HG03354 (cell line): ENCODE data around the gene SNED1.

Experiments used
- ATAC-seq: cut with Tn5 transposase; IDR thresholded peaks from one replicate; pipeline ENCODE4 v1.9.1; 2021; ENCODE audit warnings: mild to moderate bottlenecking; ENCODE audit not compliant: unreplicated experiment, poor library complexity, severe bottlenecking

The SNED1 gene

DNA sequence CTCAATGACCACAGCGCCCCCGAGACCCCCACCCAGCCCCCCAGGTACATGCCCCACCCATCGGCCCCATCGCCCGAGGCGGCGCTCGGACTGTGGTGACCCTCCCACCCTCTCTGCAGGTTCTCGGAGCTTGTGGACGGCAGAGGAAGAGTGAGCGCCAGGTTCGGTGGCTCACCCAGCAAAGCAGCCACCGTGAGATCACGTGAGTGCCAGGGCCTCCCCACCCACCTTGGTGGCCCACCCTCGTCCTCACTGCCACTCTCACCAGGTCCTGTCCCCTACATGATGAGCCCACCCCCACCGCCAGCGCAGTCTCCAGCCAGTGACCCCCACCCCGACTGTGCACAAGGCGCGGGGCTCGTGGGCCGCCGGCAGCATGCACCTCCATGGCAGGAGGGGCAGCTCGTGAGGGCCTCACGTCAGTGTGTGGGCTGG lies 73.3 kb downstream of the SNED1 start:
- no peak for ATAC-seq

DNA sequence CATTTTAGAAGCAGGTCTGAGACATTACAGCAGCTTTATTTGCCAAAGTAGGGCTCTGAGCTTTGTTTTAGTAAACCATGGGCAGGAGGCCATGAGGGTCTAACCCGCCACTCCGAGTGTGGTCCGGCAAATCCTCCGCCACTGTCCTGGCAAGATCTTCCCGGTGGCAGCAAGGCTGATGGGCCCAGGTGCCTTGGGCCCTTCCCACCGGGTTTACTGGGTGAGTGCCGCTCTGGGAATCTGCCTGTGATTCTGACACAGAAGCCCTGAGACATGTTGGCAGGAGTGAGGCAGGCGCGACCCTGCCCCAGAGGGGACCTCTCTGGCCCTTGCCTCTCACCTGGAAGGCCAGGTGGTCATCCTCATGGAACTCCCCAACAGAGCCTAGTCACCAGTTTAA lies 73.7 kb downstream of the SNED1 start:
- no peak for ATAC-seq

- ATAC-seq: no peak
Observed at GRCh38 chr2:241072553-241073165, 74.2 kb downstream of the SNED1 start.

DNA sequence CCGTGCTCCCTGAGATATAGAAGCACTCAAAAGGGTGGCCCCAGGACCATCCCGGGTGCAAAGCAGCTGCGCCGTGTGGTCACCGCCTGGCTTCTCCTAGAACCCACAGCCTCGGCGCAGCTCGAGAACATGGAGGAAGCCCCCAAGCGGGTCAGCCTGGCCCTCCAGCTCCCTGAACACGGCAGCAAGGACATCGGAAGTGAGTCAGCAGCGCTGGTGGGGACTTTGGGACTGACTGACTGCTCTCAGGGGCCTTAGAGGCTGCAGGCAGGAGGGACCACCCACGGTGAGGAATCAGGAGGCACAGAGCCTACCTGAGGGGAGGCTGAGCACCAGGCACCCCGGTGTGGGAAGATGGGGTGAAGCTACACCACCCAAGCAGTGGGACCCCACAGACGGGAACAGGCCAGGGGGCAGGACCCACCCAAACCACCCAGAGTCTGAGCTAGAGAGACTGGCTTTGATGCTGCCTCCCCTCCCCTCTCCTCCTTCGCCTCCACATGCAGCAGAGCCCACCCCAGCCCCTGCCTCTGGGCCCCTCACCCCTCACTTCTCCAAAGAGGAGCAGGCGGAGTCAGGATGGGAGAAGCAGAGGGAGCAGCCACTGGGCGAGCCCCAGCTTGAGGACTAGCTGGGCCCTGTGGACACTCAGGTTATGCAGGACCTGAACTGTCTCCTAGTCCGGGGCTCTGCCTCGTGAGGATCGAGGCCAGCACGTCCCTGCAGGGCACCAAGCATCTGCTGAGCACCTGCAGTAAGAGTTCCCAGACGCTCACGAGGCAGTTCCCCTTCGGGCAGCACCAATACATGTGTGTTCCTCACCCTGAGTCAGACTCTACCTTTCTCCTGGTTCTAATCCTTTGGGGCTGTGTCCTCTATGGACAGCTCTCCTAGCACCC lies 75.0 kb downstream of the SNED1 start:
- no peak for ATAC-seq

DNA sequence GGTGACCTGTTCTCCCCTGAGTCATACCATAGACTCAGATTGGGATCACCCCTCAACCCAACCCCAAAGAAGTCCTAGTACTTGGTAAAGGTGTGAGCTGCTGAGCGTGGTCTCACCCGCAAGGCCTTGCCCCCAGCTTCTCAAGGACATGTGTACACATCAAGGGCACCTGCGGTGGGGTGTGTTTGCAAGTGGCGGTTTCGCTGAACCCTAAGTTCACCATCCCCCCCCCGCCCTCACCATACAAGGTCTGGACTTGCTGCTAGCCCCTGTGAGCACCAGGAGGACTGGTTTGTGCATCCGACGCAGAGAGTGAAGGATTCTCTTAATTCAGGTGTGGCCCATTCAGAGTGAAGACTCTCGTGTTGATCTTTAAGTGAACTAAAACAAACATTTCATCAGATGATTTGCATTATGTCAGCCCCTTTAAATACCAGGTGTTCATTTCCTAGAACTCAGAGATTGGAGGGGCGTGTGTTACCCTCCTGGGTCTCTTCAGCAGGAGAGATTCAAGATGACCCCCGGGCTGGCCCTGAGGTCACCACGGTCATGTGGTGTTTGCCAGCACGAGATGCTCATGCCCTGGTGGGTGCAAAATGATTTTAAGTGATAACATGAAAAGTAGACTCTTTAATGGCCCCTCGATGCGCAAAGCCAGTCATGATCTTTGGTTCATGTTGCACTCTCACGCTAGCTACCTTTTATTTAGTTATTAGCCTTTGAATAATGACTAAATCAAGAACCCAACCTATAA lies 75.8 kb downstream of the SNED1 start:
- ATAC-seq: no peak

- no peak for ATAC-seq
Observed at GRCh38 chr2:241074901-241075540, 76.6 kb downstream of the SNED1 start.

GRCh38 chr2:241080405-241081189 lies 82.2 kb downstream of the SNED1 start:
- no peak for ATAC-seq

DNA sequence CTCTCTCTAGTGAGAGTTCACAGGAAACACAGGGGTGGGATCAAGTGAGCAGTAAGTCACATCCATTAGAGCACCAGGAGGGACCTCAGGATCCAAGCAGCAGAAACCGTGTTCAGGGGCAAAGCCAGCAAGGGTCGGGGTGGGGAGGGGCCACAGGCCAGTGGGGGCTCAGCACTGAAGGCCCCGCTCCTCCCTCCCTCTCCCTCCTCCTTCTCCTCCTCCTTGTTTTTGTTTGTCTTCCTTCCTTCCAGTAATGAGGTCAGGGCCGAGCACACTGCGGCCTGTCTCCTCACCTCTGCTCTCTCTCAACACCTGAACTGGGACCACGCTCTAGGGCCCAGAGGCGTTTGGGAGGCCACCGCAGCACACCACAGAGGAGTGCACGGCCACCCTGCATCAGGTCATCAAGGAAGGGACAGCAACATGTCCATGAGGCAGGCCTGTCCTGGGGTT lies 82.8 kb downstream of the SNED1 start:
- ATAC-seq: no peak

DNA sequence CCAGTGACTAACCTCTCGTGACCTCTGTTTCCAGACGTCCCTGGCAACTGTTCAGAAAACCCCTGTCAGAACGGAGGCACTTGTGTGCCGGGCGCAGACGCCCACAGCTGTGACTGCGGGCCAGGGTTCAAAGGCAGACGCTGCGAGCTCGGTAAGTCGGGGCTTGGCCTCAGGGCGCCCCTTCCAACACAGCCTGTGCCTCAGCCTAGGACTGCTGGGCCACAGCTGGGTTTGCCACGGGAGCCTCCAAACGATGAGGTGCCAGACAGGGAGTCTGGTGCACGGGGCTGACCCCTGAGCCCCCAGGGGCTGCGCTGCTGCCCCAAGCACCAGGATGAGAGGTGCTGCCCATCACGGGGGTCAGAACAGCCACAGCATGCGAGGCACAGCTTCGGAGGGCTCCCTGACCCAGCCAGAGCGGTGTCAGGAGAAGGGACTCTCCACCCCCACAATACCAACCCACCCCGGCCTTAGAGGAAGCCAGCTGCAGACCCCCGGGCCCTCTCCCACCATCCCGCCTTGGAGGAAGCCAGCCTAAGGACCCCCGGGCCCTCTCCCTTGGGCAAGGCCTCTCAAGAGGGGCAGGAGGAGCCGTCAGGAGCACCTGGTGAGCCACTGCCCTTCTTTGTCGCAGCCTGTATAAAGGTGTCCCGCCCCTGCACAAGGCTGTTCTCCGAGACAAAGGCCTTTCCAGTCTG lies 83.4 kb downstream of the SNED1 start:
- no peak for ATAC-seq

DNA sequence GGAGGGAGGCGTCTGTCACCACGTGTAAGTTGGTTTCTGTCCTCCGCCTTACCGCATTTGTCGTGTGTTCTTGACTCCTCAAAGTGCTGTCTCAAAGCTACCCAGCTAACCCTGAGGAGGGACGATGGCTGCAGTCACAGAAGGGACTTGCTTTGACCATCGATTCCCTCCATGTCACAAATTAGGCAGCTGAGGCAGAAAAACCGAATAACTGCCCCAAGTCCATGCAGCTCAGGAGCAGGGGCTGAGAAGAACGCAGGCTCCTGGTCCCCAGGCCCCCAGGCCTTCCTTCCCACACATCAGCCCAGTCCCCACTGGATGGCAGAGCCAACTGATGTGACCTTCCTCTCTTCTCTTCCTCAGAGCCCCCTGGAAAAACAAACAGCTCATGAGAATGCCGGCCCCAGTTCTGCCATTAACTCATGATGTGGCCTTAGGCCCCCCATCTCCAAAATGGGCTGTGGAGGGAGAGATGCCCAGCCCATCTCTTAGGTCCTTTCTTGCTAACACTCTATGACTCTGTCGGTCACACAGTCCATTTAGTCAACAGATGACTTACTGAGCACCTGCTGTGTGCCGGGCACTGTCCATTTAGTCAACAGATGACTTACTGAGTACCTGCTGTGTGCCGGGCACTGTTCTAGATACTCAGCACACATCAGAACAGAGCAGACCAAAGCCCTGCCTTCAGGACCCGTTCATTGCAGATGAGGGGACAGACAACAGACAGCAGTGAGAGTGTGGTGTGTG lies 84.1 kb downstream of the SNED1 start:
- ATAC-seq: no peak

DNA sequence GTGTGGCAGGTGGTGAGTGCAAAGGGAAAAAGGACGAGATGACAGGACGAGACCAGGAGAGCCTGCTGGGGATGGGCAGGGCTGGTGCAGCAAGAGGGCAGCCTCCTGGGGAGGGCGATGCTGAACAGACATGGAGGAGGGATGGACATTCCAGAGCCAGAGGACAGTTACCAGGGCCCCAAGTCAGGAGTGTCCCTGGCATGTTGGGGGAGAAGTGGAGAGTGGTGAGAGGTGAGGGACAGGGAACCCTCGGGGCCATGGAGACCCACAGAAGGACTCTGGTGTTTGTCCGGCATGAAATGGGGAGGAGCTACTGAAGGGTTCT lies 84.6 kb downstream of the SNED1 start:
- ATAC-seq: no peak

DNA sequence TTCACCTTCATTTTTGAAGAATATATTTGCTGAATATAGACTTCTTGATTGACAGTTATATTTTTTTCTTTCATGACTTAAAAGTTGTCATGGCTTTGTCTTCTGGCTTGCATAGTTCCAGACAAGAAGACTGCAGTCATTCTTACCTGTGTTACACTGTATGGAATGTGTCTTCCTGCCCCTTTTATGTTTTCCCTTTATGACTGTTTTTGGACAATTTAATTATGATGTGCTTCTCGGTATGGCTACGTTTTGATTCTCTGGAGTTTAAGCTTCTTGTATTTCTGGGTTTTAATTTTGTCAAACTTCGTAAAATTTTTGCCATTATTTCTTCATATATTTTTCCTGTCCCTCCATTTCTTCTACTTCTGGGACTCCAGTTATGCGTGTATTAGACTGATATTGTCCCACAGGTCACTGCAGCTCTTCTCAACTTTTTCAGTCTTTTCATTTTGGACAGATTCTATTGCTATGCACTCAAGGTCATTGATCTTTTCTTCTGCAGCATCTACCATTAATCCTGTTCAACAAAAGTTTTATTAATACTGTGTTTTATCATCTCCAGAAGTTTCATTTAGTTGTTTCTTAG lies 86.5 kb downstream of the SNED1 start:
- no peak for ATAC-seq

- no peak for ATAC-seq
Observed at GRCh38 chr2:241087420-241088268, 89.2 kb downstream of the SNED1 start.

- ATAC-seq: no peak
Observed at GRCh38 chr2:241088376-241088775, 90.0 kb downstream of the SNED1 start.

DNA sequence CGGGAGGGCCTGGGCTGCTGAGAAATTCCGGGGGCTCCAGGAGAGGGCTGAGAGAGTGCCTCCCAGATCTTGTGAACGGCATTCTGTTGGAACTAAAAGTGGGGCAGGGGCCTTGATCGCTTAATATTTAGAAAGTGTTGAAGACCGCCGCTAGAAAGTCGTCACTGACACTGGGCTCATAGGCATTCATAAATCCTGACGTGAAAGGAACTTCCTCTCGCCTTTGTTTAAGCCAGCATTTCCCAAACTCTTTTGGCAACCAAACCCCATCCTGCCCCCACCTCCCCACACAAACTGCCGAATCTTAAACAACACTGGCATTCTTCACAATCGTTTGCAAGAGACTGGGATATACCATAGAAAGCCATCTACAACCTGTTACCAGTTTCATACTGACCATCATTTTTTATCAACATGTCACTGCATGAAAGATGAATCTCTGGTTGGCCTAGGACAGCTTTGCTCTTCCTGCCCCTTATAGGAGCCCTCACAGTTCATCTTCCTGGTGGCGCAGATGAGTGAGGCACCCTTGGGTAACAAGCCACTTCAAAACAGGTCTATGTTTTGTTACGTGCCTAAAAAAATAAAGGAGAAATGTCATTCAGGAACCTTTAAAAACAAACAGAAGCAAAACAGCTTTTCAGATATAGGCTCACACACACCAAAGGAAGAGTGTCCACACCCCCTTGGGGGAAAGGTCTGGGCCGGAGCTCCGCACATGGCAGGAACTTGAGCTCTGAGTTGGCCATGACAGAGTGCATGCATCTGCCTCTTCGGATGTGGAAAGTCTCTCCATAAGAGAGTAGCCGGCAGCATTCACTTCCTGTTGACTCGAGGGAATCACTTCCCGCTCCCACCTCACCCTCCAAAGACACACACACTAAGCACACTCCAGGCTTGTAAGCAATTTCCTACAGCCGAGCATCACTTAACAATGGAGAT lies 90.6 kb downstream of the SNED1 start:
- ATAC-seq: no peak

DNA sequence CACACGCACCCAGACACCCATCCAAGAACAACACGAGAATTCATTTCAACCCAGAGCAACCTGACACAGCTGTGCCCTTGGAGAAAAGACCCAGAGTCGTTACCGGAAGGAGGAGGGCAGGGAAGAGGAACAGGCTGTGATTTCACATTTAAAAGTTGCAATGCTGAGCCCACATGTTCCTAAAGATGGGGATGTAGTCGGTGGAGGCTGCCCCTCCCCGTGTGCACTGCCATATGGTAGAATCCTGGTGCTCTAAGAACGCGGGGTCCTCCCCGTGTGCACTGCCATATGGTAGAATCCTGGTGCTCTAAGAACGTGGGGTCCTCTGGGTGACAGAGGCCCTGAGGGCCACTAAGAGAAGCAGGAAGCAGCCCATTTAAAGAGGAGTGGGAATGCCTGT lies 92.8 kb downstream of the SNED1 start:
- no peak for ATAC-seq
